MCF 10A (cell line): ENCODE results near the gene TRIM14. TPM values are rescaled to one million over a fixed set of nuclear protein-coding genes. Genes with fewer than 3 reads are reported as not detected.

Experiments
- BruUV-seq: library from RNA; stranded (reverse); fragments of 400-500 nt; replicated peaks from 2 replicates; lab custom pipeline; 2021; lab: Mats Ljungman, UMichigan
- CTCF ChIA-PET: fragments of 300-600 bp; sonication (Branson Sonifier 250); formaldehyde crosslinking; extraction: SDS; loops from one replicate; lab custom pipeline; 2021; ENCODE audit warnings: antibody characterized with exemption, inconsistent platforms; lab: Yijun Ruan, JAX
- POLR2A ChIA-PET: fragments of 300-600, 350-650 bp; sonication (Branson Sonifier 250); formaldehyde crosslinking; extraction: SDS; loops from one replicate; lab custom pipeline; 2020; ENCODE audit warnings: antibody characterized with exemption, inconsistent platforms; lab: Yijun Ruan, JAX
- DNase-seq: peaks from one replicate; pipeline ENCODE4 v3.0.0-alpha.2; 2018; ENCODE audit not compliant: unreplicated experiment
- H3K27ac Mint-ChIP-seq: one replicate; pipeline ENCODE4 v1.8.0; 2022; ENCODE audit warnings: mild to moderate bottlenecking, low read depth, mixed read lengths; ENCODE audit not compliant: unreplicated experiment
- H3K27me3 Mint-ChIP-seq: one replicate; pipeline ENCODE4 v1.8.0; 2022; ENCODE audit warnings: mixed read lengths; ENCODE audit not compliant: insufficient read depth, unreplicated experiment
- H3K36me3 Mint-ChIP-seq: one replicate; pipeline ENCODE4 v1.8.0; 2022; ENCODE audit warnings: mild to moderate bottlenecking, moderate library complexity, mixed read lengths; ENCODE audit not compliant: insufficient read depth, unreplicated experiment
- H3K4me1 Mint-ChIP-seq: one replicate; pipeline ENCODE4 v1.8.0; 2022; ENCODE audit warnings: mixed read lengths; ENCODE audit not compliant: insufficient read depth, unreplicated experiment
- H3K4me3 Mint-ChIP-seq: one replicate; pipeline ENCODE4 v1.8.0; 2022; ENCODE audit warnings: mild to moderate bottlenecking, moderate library complexity, mixed read lengths; ENCODE audit not compliant: unreplicated experiment
- H3K9me3 Mint-ChIP-seq: one replicate; pipeline ENCODE4 v1.8.0; 2022; ENCODE audit warnings: mixed read lengths; ENCODE audit not compliant: unreplicated experiment
- intact Hi-C: fragments of 100-400 bp; cut with micrococcal nuclease; formaldehyde crosslinking; loops from 2 replicates; pipeline ENCODE4 v1.14.1; 2022
- total RNA-seq: library from RNA; stranded (reverse); gene quantifications from 2 replicates; pipeline ENCODE4 v1.2.3, GENCODE V29; 2022
- TF ChIP-seq, protein P1 (sequence below): fragments of 200-600 bp; IDR thresholded peaks from one replicate; pipeline ENCODE4 v1.8.0; 2022; ENCODE audit warnings: antibody characterized with exemption, mild to moderate bottlenecking; ENCODE audit not compliant: unreplicated experiment

The TRIM14 gene
- total RNA-seq, 1 experiment from 2014 or later = 17.9 TPM

DNA sequence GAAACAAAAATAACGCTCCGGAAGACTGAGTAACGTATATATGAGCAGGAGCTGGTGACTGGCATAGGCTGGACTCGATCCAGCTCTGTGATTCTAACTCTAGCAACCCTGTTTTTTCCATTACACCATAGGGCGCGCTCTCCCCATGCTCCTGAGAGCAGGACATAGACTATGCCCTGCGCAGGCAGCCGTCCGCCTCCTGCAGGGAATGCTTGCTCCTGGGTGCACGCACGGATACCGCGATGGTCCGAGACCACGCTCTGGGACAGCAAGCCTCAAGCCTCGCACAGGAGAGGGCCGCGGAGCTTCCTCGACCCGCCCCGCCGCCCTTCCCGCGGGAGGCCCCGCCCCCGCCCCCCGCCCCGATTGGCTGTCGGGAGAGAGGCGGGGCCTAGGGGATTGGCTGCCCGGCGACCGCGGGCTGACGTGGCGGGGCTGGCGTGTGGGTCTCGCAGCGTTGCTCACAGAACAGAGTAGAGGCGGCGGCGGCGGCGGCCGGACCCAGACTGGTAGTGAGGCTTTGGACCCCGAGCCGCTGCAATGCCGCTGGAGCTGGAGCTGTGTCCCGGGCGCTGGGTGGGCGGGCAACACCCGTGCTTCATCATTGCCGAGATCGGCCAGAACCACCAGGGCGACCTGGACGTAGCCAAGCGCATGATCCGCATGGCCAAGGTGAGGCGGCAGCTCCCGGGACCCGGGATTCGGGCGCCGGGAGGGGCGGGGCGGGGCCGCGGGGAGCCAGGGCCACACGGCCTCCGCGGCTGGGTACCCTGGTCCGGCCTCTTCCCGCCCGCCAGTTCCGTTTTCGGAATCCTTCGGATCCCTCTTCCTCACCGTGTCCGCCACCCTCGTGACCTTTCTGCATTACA lies 62.5 kb downstream of the TRIM14 start, which contains the start of gene NANS:
NANS (plus strand) TSS at position 464 of the 869 bp plus-strand sequence; CDS start at position 541, 77 bp downstream.
- no TSS peak for BruUV-seq
- peak within 1 kb of the TSS; percentile 97 for H3K27ac Mint-ChIP-seq
- H3K4me3 Mint-ChIP-seq = peak within 1 kb of the TSS; percentile 98
- peaks cover 12% of the 10 kb centered on the region for H3K36me3 Mint-ChIP-seq
- no peaks in the 10 kb centered on the region for H3K9me3 Mint-ChIP-seq
- POLR2A ChIA-PET = interaction anchor here (0.6 to 4.2 kb wide), 25 partner anchors 9 to 424 kb away, joined by 3 to 29 read pairs (median 4); partner anchors contain the start of genes ANP32B, NCBP1, TBC1D2 and TRMO
- DNase-seq = peak; percentile 94
- CTCF ChIA-PET = interaction anchor here (0.5 to 3.0 kb wide), 8 partner anchors 9 to 651 kb away, joined by 3 to 18 read pairs (median 4); no protein-coding TSS in a partner anchor
- peaks cover 4% of the 10 kb centered on the region for H3K4me1 Mint-ChIP-seq
- TF ChIP-seq, protein P1, sequence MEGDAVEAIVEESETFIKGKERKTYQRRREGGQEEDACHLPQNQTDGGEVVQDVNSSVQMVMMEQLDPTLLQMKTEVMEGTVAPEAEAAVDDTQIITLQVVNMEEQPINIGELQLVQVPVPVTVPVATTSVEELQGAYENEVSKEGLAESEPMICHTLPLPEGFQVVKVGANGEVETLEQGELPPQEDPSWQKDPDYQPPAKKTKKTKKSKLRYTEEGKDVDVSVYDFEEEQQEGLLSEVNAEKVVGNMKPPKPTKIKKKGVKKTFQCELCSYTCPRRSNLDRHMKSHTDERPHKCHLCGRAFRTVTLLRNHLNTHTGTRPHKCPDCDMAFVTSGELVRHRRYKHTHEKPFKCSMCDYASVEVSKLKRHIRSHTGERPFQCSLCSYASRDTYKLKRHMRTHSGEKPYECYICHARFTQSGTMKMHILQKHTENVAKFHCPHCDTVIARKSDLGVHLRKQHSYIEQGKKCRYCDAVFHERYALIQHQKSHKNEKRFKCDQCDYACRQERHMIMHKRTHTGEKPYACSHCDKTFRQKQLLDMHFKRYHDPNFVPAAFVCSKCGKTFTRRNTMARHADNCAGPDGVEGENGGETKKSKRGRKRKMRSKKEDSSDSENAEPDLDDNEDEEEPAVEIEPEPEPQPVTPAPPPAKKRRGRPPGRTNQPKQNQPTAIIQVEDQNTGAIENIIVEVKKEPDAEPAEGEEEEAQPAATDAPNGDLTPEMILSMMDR = no peak
- no peaks in the 10 kb centered on the region for H3K27me3 Mint-ChIP-seq
- intact Hi-C loops = loop anchor here (2.0 to 5.0 kb wide), 3 partner anchors 74 to 201 kb away; partner anchors contain the start of genes ANP32B, TBC1D2 and TRMO

DNA sequence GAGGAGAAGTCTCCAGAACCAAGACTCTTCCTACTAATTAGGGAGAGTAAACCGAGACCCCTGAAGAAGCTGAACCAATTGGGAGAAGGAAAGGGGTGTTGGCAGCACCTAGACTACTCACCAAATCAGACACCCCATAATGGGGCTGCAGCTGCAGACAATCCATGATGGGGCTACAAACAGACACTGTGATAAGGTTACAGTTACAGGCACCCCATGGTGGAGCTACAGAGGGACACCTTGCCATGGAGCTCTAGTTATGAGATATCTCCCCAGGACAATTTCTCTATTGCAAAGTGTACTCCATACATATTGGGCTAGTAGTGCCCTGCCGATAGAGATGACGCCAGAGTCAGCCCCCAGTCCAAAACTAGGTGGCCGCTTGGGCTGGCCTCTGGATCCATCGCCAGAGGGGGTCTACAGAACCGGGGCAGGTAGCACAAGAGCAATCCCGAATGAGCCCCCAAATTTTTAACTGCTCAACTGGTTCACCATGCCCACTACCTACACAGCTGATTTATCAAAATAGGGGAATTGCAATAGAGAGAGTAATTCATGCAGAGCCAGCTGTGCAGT lies 64.6 kb downstream of the TRIM14 start:
- BruUV-seq = no TSS peak
- Mint-ChIP-seq H3K27me3 (no peaks in the 10 kb centered on the region), H3K27ac (no peak overlapping the region), H3K4me3 (no peak overlapping the region), H3K4me1 (no peaks in the 10 kb centered on the region), H3K36me3 (no peaks in the 10 kb centered on the region), H3K9me3 (no peaks in the 10 kb centered on the region)
- POLR2A ChIA-PET = interaction anchor here (1.2 kb wide), 1 partner anchor 92 kb away, joined by 3 read pairs; no protein-coding TSS in a partner anchor
- TF ChIP-seq, protein P1 = no peak
- DNase-seq = no peak
- intact Hi-C loops = no loop called here
- CTCF ChIA-PET = interaction anchor here (1.0 to 1.2 kb wide), 3 partner anchors 10 to 132 kb away, joined by 3 to 4 read pairs (median 3); no protein-coding TSS in a partner anchor

DNA sequence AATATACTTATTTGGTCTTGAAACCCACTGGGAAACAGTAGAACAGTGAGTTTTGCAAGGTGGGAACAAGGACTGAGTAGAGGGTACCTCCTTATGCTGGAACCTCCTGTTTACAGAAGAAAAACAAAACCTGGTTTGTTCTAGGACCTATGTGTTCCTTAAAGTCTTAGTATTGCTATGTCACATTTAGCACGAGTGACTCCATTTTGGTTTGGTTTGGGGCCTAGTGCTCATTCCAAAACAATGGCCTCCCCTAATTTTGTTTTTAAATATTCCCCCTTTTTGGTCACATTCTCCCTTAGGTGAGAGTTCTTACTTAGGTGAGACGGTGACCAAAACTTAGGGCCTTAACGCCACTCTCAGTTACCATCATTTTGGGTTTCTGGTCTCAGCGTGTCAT lies 68.7 kb downstream of the TRIM14 start:
- TF ChIP-seq, protein P1 = no peak
- ChIA-PET POLR2A (no interaction called here), CTCF (interaction anchor here (0.7 kb wide), 1 partner anchor 10 kb away, joined by 3 read pairs; no protein-coding TSS in a partner anchor)
- Mint-ChIP-seq H3K4me3 (no peak overlapping the region), H3K27me3 (no peaks in the 10 kb centered on the region), H3K4me1 (no peaks in the 10 kb centered on the region), H3K36me3 (no peaks in the 10 kb centered on the region), H3K27ac (no peak overlapping the region), H3K9me3 (no peaks in the 10 kb centered on the region)
- DNase-seq = no peak
- intact Hi-C loops = no loop called here
- no TSS peak for BruUV-seq
